Measurements from ENCODE around the gene PUM2.
A peak's percentile ranks its signal among the peaks of the same experiment; 100 is the strongest.

Gene PUM2

DNA sequence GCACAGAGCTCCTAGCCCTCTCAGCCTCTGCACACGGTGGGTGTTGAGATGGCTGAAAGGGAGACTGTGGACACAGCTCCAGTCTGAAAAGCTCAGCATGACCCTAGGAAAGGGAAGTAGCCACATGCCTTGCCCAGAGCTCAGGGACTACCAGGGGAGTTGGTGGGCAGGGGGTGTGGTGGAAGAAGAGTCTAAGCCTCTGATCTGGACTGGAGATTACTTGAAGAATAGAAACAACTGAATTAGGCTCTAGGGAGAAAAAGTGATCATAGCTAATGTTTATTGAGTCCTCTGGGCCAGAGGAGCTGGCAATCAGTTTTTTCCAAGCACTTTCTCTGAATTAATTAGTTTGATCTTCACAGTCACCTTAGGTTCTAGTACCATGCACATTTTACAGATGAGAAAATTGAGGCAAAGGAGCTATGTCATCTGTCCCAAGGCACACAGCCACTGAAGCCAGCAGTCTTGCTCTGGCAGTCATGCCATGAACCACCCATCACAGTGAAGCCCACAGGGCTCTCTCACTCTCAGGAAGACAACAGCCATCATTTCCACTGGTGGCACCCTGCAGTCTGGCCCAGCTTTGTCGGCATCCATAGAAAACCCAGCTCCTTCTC lies 136.0 kb downstream of the PUM2 start:
- DNase-seq = no peak

DNA sequence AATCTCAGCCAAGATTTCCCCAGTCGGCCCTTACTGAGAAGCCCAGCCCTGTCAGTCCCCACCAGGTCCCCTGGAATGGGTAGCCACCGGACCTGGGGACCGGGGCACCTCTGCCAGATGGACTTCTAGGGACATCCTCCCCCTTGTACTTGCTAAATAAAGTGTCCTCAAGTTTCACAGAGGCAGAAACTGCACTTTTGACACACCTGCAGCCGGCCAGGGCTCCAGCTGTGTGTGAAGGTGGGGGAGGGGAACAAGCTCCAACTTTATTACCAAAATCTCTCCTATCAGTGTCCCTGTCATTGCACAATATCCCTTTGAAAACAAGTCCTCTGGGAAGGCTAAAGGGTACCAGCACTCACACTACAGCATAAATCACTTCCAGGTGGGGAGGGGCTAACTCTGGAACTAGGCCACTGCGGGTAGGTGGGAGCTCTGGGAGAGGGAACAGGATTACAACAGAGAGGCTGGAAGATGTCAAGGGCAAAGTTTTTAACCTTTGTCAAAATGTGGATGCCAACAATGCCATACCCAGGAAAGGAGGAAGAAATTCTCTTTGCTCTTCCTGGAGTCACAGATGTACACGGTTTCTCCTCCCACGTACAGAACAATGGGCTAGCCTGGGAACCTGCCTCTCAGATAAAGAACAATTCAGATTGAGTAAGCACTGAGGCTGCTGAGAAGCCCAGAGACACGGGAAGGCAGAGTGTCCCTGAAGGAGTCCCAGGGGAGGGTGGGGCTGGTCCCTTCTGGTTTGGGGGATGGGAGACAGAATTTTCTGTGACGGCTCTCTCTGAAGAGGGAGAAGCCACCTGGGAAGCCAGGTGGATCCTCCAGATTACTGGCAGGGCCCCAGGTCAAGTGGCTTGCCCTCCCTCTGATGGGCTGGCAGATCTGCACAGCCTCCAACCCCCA lies 136.7 kb downstream of the PUM2 start:
- DNase-seq = no peak

DNA sequence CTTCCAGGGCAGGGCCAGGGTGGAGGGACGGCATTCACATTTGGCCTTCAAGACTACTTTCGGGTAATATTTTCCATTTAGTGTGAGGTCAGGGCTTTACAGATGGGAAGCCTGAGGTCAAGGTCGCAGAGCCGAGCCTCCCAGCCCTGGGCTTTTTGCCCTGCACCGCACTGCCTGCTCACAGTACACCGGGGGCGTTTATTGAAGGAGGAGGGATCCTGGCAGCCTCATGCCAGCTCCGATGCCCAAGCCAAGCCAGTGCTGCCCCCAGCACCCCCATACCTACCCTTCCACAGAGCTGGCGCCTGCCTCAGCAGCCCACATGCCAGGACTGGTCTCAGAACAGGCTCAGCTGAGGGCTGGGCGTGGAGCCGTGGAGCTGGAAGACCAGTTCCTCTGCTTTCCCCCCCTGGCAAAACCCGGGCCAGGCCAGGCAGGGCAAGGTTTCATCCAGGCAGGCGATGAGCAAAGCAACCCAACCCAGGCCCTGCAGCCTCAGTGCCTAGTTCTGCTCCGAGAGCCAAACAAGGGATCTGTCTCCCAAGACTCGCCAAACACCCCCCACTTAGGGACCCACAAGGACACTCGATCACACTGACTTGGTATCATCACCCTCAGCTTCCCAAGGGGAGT lies 137.7 kb downstream of the PUM2 start:
- no peak for DNase-seq

DNA sequence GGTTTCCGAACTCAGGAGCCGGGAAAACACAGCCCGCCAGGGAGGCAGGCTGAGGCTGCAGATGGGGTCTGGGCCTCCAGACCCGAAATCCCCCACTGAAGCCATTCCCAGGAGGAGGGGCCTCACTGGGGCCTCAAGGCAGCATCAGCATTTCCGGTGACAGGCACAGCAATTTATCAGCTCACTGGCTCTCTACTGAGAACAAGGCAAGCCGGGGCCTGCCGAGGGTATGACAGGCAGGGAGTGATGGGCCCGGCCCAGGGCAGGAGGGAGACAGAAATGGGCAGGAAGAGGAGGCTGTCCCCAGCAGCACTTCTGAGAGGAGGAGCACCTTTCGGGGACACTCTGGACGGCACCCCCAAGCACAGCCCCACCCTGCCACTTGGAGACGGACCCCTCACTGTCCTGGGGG lies 138.2 kb downstream of the PUM2 start:
- no peak for DNase-seq

DNA sequence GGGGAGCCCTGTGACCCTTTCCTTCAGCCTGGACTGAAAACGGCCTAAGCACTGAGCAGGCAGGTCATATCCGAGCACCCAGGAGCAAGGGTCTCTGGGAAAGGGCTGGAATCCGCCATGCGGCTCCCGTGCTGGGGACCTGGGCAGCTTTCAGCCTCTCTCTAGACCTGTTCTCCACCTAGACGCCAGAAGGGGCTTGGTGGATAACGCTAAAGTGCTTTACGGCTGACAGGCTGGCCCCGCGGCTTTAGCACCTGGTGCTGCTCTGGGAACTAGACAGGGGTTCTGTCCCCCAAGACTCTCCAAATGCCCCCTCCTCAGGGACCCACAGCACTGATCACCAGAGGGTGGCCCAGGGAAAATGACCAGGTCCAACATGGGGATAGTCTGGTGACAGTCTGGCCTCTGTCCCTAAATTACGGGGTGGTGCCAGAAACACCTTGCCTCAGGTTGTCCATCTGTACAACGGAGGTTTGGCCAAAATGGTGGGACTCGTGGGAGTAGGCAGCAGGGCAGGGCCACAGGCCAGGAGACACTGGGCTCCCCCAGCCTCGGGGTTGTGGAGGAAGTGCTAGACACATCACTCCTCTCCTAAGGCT lies 138.7 kb downstream of the PUM2 start:
- DNase-seq = no peak

DNA sequence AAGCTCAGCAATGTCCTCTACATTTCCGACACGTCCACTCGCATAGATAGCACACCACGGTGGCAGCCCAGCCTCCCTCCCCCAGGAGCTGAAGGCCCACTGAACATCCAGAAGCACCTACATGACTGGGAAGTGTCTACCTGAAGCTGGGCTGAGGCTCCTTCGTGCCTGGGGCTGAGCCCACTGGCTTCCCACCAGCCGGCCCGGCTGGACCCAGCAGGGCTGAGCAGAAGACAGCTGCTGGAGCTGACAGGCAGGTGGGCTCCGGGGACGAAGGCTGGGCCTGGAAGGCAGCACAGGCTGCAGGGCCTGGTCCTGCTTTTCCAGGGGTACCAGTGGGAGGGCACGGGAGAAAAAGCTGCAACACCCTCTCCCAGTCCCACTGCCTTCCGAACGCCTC lies 139.2 kb downstream of the PUM2 start:
- no peak for DNase-seq

DNA sequence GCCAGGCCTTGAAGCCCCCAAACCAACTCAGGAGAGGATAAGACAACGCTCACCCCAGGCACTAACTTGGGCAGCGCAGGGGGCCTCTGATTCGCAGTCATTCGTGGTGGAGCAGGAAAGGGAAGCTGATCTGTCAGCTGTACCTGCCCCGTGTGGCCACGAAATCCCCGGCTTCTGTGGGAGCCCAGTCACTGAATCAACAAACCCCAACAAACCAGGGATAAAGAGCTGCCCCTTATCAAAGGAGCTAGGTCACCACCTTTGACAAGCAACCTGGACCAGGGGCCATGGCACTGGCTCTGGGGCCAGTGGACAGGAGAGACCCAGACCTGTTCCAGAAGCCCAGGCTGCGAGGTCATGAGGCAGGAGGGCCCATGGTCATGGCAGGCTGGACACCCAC lies 140.2 kb downstream of the PUM2 start:
- DNase-seq = no peak

DNA sequence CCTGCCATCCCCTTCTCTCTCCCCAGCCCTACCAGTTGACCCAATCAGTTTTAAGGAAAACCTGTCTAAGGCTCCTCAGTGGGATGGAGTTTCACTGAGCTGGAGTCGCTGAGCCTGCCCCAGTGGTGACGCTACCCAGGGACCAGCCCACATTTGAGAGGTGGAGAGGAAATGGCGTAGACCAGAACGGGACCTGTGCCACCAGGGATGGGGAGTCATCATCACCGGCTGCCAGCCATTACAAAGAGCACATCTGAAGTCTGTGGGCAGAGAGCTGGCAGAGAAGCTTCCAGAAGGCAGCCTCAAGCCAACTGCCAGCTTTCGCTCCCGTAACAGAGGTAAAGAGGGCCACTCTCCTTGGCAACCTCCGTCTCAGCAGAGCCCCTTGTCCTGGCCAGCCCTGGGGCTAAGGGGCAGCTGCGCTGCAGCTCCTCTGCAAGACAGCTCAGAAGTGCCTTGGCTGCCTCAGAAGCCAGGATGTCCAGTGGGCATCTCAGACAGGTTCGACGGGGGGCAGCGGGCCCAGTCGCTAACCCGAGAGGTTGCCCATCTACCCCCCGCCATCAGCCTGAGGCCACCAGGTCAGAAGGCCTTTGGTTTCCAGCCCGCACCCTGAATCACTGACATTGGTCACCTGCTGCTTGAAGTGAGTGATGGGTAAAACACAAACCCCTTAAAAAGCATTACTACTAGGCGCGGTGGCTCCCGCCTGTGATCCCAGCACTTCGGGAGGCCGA lies 141.1 kb downstream of the PUM2 start:
- DNase-seq = no peak

DNA sequence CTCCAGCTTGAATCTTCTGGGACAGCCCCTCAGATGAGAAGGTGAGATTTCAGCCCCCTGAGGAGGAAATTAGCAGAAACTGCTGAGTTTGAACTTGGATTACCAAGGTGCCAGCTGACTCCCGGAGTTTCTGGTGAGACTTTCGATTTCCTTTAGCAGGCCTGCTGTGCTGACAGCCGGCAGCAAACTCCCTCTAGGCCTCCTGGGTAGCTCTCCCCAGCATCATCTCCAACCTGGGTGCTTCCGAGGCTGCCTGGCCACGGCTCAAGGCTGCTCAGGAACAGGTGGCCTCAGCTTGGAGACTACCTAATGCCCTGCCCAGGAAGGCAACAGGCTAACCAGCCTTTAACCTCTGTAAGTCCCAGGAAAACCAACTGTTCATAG lies 142.2 kb downstream of the PUM2 start:
- DNase-seq = no peak

DNA sequence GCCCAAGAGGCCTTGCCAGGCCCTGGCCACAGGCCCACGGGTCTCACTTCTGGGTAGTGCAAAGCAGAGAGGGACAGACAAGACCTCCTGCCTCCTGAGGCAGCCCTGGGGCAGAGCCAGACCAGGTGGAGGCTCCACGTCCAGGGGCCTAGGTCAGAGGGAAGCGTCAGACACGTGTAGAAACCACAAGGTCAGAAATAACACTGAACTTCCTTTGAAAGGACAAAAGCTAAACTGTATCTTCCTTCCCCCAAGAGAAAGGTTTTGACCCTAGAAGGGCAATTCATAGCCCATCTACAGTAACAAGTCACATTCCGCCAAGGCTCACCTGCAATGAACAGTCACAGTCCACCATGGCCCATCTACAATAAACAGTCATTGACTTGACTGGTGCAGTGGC lies 143.6 kb downstream of the PUM2 start:
- no peak for DNase-seq

DNA sequence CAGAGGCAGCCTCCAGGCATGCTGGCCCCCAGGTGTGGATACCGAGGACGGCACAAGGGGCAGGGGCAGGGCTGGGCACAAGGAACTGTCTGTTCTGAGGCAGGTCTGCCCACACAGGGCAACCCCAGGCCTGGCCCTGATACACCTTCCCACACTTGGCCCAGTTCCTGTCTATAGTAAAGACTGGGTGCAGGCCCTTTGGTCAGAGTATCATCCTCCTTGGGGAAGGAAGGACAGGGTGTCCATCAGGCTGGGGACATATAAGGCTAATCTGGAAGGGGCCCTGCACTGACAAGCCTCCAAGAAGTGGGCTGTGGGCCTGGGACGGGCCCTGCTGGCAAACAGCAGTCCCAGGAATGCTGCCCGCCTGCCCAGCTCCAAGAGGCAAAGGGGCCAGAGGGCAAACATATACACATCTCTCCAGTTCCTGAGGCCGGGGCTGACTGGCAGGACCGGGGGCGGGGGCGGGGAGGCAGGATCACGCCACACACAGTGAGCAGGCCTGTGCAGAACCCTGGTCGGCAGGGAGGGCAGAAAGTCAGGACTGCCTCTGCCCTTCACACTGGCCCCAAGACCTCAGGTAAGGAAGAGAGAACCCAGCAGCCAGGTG lies 144.6 kb downstream of the PUM2 start:
- DNase-seq = no peak

DNA sequence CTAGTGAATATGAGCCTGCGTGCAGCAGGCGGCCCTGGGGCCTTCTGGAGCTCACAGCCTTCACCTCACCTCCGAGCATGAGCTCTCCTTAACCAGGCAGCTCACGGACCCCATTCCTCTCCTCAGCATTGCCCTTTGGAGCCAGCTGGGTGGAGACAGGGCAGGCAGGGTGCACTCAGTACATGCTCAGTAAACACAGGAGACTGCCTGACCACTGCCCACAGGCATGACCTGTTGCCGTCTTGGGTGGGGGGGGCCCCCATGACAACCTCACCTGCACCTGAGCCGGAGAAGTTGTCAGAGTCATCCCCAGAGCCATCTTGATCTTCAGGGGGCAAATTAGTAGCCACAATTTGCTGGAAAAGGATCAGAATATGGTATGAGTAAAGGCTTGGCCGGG lies 145.6 kb downstream of the PUM2 start:
- no peak for DNase-seq

DNA sequence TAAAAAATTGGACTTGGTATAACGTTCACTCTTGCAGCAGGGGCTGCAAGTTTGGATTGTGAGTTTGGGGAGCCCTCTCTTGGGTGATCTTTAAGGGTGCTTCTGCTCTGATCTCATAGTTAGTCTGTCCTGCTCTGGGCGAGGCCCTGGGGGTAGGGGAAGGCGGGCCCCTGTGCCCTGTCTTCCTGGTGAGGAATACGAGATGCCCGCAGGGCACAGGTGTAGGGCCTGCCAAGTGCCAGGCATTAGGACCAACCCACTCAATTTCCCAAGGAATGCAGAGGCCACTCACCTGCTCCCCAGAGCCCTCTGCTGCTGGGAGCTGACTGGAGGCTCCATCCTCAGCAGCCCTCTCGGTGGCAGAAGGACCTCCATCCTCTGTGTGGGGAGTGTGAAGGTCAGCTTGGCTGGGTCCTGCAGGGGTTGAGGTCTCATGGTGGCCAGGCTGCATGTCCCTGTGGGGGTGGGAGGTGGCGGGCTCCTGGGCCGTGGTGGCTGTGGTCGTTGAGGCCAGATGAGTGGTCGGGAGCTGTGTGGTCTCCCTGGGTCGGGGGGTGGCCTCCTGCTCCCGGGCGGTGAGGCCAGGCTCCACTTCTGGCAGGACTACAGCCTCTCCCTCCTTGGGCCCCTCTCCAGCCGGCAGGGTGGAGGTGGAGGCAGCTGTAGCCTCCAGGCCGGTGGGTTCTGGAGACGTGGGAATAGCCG lies 147.0 kb downstream of the PUM2 start:
- no peak for DNase-seq

DNA sequence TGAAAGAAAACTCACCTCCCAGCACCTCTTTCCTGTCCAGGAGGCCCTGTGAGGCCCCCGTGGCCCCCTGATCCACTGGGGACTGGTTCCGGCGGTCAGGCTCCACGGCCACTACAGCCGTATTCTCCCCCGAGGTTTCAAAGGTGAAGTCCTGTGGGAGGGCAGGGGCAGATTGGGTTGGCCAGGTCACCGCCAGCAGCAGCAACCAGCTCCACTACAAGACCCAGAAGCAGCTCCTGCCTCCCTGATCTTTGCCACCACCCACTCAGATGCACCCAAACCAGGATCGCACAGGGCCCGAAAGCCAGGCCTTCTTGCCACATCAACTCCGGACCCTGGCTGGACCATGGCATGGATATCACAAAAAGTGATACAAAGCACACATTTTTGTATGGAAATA lies 147.6 kb downstream of the PUM2 start:
- DNase-seq = no peak

DNA sequence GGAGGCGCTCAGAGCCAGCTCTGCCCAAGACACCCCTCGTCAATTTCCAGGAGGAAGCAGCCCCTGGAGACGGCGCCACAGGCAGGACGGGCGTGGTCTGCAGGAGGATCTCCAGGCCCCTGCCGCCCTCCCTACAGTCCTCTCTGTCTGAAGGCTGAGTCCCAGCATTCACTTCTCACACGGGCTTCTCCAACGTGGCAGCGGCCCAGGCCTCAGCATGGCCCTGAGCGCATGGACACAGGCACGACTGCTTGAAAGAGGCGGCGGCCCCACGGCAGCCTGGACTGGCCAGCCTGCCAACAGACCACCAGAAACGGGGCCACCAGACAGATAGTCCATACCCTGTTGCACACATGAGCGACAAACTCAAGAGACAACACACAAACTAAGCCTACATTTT lies 149.0 kb downstream of the PUM2 start:
- DNase-seq = no peak

DNA sequence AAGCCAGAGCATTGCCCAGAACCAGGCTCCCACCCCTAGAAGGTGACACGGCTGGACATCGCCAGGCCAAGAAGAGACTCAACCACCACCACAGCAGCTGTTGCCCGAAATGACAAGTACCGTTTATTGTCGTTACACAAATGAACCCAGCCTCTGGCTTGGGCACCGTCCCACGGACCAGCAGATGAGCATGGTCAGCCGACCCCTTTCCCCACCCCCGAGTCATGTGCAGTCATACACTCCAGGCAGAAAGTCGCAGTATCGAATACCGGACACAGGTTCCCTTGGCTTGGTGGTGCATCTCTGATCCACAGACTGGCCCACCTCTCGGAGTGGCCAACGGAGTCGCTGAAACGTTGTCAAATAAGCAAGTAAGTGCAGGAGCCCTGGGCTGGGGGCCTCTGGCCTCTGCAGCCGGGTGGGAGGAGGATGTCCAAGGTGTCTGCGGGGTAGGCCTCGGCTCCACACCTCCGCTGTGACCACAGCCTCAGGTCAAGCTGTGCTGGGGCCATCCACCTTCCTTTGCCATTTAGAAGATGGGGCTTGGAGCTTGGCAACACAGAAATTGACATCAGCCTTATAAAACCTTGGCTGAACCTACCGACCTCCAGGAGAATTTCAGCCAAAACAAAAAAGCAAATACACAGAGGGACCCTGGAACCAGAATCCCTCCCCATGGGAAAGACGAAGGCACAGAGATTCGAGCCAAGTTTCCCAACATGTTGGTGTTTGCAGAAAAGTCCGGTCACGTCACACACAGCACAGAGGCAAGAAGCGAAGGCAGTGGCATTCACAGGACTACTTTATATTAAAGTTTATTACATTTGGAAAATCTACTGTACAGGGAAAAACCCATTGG lies 149.7 kb downstream of the PUM2 start:
- no peak for DNase-seq

DNA sequence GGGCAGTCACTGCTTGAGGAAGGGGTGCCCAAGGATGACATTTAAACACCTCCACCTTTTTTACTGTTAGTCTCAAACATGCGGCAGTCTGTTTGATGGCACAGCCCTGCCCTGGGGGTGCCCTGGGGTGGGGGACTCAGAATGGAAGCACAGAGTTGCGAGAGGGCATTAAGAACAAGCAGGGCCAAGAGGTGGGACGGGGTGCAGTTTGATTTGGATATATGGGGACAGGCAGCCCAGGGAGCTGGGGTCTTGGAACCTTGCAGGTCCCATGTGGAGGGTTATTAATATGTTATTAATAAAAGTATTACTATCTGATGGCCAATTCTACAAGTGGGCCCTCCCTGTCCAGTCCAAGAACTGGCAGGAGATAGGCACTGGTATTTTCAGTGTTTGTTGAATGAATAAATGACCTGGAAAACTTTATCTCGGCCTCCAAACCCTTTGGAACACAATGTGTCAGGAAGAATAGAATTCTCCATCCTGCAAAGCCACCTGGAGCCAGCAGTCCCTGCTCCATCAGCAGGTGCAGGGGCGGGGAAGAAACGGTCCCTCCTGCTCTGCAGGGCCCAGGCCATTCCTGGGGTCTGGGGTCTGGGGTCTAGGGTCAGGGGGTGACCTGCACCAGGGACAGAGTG lies 150.9 kb downstream of the PUM2 start:
- DNase-seq = no peak

DNA sequence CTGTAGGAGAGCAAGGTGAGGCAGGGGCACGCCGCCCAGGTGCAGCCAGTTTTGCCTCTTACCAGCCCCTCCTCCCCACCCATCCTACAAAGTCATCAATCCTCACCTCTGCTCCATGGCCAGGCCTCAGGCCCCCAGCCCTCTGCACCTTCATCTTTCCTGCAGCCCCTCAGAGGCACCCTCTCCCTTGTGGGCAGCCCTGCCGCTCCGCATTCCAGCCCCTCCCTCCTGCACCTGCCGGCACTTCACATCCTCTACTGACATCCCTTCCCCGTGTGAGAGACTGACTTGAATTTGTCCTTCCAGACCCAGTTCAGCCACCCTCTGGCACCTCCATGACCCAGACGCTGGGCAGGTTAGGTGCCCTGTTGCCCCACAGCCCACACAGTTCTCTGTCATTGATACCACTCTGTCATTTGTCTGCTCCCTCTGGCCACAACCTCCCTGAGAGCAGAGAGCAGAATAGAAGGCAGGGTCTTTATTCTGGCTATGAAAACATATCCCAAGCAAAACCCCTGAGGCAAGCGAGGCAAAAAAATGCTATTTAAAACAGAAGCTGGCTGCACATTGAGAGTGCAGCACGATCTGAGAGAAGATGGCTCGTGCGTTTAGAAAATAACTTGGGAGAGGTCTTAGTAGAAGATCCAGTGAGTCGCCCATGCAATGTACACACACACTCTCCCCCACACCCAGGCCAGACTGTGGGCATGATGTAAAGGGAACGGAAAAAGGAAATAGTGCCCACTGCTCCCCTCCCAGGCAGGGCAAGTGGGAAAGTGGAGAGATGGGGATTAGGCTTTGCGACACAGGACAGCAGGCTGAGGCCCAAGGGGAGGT lies 151.6 kb downstream of the PUM2 start:
- peak in 1 of 2 donors; percentile 29 for DNase-seq

Measured in inflammatory macrophage treated with lipopolysaccharide for 1 hour (primary cell).